HG03342 (cell line): Measurements from ENCODE around the gene EIF5A.

Experiments
- ATAC-seq: cut with Tn5 transposase; IDR thresholded peaks from one replicate; pipeline ENCODE4 v1.9.1; 2021; ENCODE audit warnings: mild to moderate bottlenecking, moderate library complexity; ENCODE audit not compliant: unreplicated experiment

The EIF5A gene

DNA sequence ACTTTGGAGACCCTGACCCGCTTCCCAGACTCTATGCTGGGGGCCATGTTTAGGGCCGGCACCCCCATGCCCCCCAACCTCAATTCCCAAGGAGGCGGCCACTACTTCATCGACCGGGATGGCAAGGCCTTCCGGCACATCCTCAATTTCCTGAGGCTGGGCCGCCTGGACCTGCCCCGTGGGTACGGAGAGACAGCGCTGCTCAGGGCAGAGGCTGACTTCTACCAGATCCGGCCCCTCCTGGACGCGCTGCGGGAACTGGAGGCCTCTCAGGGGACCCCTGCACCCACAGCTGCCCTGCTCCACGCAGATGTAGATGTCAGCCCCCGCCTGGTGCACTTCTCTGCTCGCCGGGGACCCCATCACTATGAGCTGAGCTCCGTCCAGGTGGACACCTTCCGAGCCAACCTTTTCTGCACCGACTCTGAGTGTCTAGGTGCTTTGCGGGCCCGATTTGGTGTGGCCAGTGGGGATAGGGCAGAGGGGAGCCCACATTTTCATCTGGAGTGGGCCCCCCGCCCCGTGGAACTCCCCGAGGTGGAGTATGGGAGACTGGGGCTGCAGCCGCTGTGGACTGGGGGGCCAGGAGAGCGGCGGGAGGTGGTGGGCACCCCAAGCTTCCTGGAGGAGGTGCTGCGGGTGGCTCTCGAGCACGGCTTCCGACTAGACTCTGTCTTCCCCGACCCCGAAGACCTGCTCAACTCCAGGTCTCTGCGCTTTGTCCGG, 45.6 kb downstream of the EIF5A start:
- ATAC-seq: no peak

DNA sequence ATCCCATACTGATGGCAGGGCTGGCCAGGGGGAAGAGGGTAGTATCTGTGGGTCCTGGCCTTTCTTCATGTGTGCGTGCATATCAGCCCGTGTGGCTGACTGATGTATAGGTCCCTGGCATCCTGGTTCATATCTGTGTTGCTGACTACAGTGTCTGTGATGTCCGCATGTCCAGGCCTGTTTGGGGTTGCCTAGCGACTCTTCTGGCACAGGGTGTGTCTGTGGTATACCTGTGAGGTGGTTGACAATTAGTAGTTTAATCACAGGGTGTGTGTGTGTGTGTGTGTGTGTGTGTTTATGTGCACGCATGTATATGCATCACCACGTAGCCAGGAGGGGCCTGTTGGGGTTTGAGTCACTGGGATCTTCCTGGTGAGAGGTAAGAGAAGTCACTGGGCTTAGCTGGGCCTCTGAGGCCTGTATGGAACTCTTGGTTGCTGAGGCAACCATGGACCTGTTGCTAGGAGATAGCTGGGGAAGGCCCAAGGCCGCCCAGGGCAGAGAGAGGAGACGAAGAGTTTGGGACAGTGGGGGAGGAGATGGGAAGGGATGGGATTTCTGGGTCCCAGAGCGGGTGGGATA, 46.9 kb downstream of the EIF5A start:
- ATAC-seq: no peak

GRCh38 chr17:7355053-7355452, 47.6 kb downstream of the EIF5A start, which contains the start of gene TMEM95:
TMEM95 (plus strand) TSS chr17:7355156; CDS start chr17:7355205, 49 bp downstream.
- ATAC-seq: no peak

GRCh38 chr17:7355573-7355972, 48.1 kb downstream of the EIF5A start:
- ATAC-seq: no peak

DNA sequence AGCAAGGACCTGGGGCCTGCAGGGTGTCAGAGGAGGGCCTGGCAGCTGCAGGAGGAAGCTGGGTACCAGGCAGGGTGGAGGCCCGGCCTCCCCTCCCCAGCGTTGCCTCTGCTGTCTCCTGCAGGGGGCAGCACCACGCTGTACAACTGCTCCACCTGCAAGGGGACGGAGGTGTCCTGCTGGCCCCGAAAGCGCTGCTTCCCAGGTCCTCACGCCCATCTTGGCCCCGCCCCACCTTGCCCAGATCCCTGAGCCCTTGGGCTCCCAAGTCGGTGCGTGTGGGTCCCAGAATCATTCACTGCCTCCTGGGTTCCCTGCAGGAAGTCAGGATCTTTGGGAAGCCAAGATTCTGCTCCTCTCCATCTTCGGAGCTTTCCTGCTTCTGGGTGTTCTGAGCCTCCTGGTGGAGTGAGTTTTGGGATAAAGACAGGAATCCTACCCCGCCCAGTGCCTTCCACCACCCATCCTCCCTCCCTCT, 48.7 kb downstream of the EIF5A start:
- ATAC-seq: no peak

GRCh38 chr17:7356756-7357155, 49.3 kb downstream of the EIF5A start:
- ATAC-seq: no peak

GRCh38 chr17:7357381-7357780, 50.0 kb downstream of the EIF5A start:
- no peak for ATAC-seq

- no peak for ATAC-seq
Measured at GRCh38 chr17:7361906-7362305, 54.5 kb downstream of the EIF5A start.
